GM19452 (cell line): ENCODE data around the gene TEX10.
"Not testable (repeated sequence)": the region's sequence is repeated elsewhere in the genome, so short reads cannot be mapped to it uniquely, and the experiment has no call there.

Experiments used
- ATAC-seq: cut with Tn5 transposase; IDR thresholded peaks from one replicate; pipeline ENCODE4 v1.9.1; 2021; ENCODE audit not compliant: unreplicated experiment

The TEX10 gene

DNA sequence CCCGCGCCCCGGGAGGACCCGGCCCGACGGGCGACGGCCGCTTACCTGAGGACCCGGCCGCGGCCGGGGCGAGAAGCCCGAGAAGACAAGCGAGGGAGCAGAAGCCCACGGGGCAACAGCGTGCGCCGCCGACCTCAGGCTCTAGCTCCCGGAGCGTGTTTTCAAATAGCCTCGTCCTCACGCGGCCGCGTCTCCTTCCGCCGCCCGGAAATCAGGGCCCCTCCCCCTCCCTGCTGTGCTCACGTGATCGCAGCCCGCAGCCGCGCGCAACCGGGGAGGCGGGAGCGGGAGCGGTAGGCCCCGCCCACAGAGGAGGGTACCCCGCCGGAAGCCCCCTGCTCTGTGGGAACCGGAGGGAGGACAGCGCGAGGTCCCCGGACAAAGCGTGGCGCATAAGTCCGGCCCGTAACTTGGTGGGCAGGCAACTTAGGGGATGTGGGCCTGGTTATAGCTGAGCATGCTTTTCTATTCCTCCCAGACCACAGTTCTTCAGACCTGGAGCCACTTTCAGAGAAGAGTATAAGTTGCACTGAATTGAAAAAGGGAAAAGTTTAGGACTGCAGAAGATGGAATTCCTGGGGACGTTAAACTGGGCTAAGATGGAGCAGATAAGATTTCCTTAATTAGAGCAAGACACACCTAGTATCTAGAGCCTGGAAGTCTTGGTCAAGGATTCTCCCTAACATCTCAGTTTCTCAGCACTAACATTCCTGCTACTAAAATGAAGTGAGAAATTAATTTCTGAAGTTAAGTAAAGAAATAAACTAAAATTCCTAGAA lies at the start of gene TEX10:
TSS of gene TEX10 (minus strand) at position 216 of the 779 bp plus-strand sequence. CDS start 3,579 bp downstream, outside the sequence.
- peak; percentile 77 for ATAC-seq

DNA sequence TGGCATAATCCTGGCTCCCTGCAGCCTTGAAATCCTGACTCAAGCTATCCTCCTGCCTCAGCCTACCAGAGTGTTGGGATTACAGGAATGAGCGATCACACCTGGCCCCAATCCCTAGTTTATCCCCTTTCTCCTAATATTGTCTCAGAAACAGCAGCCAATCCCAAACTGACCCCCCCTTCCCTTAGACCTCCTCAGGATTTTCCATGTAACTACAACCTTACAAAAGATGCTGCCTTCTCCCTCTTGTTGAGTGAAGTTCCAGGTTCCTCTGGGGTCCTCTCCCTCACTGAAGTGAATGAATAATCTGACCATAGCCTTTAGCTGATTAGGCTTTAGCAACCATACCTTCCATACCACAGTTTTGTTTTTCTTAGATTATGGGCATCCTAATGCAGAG lies 48.3 kb upstream of the TEX10 start:
- no peak for ATAC-seq

DNA sequence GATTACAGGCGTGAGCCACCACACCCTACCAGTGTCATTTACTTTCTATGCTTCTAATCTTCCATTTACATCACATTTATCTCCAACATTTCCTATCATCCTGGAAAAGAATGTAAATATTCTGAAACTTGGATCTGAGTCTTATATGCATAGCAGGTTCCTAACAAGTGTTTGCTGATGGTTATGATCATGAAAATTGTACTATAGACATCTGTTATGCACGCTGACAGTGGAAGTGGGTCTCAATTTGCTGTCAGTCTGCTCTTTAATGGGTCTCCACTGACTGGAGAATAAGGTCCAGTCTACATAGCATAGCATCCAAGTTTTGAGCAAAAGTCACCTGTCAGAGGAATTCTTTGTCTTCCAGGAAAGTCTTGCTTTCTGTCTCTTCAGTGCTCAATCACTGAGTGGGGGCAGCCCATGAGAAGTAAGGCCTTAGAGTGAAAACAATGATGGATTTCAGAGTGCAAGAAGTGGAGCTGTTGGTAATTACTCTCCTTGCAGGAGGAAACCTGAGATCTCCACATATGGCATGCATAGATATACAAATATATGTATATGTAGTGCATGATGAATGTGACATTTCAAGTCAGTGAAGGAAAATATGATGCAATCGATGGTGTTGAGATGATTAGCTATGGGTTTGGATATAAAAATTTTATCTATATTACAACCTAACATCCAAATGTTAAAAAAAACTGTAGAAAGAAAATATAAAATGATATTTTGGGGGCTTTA lies 45.0 kb upstream of the TEX10 start:
- ATAC-seq: no peak

DNA sequence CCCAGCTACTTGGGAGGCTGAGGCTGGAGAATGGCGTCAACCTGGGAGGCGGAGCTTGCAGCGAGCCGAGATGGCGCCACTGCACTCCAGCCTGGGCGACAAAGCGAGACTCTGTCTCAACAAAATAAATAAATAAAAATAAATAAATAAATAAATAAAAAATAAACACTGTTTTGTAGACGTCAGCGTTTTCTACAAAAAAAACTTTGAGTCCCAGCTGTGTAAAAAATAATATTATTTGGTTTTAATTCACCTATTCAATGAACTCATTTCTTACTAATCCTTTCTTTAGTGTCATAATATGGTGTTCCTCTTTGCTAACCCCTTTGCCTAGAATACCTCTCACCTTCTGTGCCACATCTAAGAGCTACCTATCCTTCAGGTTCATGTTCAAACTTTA lies 44.0 kb upstream of the TEX10 start:
- no peak for ATAC-seq

DNA sequence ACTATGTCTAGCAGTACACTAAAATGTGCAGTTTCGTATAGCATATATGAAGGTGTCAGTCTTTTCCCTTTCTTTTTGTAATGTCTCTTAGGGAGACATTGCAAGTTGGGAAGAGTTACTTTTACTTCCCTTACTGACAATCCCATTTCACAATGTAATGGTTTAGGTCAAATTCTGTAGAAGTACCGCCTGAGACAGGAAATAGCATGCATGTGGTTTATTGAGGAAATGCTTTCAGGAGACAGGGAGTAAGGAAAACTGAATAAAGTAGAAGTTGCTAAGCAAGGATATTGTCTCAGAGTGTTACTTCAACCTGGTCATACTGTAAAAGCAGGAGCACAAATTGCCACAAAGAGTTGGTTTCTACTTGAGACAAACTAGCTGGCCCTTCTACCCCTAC lies 42.1 kb upstream of the TEX10 start:
- no peak for ATAC-seq

DNA sequence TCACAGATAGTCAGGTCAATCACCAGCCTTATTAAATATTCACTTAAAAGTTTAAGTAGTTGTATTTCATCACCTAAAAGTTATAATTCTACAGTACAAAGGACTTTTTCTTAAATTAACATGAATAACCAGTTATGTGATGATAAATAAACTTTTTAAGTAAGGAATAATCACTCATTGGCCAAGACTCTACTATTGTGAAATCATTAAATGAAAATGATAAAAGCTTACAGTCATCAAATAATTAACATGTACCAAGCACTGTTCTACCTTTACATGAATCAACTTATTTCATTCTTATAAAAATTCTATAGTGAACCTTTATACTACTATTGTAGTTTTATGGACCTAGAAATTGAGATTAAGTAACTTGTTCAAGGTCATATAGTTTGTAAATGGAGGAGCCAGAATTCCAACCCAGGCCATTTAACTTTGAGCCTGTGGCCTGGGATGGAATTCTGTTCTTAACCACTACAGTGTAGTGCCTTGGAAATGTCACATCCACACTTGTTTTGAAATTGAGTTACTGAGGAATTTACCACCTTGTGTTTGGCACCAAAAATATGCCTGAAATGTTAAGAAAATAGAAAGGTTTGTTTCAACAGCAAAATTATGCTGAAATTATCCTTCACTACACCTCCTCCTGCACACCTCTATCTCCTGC lies 41.4 kb upstream of the TEX10 start:
- no peak for ATAC-seq

DNA sequence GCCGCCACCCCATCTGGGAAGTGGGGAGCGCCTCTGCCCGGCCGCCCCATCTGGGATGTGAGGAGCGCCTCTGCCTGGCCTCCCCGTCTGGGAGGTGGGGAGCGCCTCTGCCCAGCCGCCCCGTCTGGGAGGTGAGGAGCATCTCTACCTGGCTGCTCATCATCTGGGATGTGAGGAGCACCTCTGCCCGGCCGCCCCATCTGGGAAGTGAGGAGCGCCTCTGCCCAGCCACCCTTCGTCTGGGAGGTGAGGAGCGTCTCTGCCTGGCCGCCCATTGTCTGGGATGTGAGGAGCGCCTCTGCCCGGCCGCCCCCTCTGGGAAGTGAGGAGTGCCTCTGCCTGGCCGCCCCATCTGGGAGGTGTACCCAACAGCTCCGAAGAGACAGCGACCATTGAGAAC lies 40.2 kb upstream of the TEX10 start:
- ATAC-seq: not testable (repeated sequence)

DNA sequence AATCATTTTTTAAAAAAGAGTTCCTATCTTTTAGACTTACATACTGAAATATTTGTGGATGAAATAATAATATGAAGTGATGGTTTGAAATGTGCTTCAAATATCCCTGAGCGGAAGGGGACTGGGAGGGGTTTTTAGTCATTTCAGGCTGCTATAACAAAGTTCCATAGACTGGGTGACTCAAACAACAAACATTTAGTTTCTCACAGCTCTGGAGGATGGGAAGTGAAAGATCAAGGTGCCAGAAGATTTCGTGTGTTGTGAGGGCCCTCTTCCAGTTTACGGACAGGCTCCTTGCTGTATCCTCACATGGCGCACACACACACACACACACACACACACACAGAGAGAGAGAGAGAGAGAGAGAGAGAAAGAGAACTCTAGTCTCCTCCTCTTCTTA lies 27.1 kb upstream of the TEX10 start:
- no peak for ATAC-seq

DNA sequence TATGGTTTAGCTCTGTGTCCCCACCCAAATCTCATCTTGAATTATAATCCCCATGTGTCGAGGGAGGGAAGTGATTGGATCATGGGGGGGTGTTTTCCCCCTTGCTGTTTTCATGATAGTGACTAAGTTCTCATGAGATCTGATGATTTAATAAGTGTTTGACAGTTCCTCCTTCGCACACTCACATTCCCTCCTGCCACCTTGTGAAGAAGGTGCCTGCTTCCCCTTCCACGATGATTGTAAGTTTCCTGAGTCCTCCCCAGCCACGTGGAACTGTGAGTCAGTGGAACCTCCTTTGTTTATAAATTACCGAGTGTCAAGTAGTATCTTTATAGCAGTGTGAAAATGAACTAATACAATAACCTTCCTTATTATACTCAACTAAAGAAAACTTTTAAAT lies 24.3 kb upstream of the TEX10 start:
- ATAC-seq: no peak

DNA sequence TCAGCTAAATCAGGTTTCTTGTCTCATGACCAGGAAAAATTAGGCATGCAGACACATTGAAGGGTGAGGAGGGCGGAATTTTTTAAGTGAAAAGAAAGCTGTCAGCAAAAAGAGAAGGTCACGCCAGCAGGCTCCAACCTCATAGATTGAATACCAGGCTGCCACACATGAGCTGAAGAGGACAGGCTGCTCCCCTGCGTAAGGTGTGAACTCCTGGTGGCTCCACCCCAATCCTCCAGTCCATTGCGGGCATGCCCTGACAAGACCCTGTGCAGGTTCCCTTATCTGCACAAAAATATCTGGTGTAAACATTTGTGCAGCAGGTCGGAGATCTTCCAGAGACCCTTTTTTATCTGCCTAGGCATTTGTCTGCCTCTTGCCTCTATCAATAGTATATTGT lies 22.9 kb upstream of the TEX10 start:
- ATAC-seq: no peak

DNA sequence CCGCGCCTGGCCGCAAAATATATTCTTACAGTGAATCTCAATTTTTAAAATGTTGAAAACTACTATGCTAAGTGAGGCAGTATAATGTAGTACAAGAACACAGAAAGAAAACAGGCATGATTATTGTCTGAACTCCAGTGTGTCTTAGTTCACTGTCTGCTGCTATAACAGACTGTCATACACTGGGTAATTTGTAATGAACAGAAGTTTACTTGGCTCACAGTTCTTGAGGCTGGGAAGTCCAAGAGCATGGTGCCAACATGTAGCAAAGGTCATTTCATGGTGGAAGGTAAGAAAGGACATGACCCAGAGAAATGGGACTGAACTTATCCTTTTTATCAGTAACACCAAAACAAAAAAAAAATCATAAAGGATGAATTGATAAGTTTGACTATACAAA lies 19.9 kb upstream of the TEX10 start:
- no peak for ATAC-seq

DNA sequence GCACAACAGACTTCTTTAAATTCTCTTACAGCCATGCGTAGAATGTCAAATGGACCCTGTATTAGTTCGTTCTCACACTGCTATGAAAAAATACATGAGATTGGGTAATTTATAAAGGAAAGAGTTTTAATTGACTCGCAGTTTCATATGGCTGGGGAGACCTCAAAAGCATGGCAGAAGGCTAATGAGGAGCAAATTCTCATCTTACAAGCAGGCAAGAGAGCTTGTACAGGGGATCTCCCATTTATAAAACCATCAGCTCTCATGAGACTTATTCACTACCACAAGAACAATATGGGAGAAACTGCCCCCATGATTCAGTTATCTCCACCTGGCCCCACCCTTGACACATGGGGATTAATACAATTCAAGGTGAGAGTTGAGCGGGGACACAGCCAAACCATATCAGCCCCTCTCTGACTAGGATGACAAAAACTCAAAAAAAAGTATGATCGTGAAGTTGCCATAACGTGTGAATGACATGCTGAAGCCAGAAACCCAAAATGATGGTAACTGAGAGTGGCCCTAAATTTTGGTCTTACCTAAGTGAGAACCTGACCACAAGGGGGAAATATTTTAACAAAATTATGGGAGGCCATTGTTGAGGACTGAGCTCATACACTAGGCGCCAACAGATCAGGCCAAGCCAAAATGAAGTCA lies 17.5 kb upstream of the TEX10 start:
- ATAC-seq: no peak

DNA sequence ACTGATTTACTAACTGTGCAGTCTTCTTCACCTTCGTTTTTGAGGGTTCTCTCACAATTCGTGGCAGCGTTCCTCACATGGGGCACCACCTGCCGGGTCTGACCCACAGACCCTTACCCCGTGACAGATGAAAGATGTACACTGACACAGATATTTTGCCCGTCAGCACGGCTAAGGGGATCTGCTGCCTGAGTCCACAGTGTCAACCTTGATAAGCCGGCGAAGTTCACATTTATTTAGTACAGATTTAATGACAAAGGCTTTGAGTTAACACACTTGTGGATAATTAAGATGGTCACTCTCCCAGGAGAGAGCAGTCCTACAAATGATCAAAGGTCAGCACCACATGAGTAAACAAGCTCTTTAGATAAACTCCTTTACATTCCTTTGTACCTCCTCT lies 15.9 kb upstream of the TEX10 start:
- no peak for ATAC-seq

DNA sequence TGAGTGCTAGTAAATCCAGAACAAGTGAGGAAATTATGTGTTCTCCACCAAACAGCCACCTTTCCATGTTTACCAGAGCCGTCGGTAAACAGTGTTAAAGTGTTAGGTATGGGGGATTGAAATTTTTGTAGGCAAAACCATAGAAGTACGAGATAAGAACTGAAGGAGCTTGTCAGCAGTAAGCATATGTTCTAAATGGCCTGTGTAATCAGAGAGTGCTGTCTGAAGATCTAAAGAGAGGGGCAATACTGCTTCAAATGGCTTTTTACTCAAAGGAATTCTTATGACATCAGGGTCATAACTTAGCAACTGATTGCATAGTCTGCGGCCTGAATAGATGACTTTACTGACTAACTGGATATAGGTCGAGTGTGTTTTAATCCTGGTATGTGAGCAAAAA lies 13.4 kb upstream of the TEX10 start:
- no peak for ATAC-seq

DNA sequence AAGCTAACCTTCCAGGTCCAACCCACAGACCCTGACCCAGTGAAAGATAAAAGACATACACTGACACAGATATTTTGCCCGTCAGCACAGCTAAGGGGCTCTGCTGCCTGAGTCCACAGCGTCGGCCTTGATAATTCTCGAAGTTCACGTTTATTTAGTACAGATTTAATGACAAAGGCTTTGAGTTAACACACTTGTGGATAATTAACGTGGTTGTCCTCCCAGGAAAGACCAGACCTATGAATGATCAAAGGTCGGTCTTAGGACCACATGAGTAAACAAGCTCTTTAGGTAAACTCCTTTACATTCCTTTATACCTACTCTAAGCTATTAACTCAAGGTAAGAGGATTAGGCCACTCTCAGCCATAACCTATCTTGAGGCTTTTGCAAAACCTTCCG lies 11.3 kb upstream of the TEX10 start:
- no peak for ATAC-seq

DNA sequence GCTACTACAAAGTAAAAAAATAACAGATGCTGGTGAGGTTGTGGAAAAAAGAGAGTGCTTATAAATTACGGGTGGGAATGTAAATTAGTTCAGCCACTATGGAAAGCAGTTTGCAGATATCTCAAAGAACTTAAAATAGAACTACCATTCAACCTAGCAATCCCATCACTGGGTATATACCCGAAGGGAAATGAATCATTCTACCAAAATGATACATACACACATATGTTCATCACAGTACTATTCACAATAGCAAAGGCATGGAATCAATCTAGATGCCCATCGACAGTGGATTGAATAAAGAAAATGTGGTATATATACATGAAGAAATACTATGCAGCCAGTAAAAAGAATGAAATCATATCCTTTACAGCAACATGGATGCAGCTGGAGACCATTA lies 6.3 kb upstream of the TEX10 start:
- no peak for ATAC-seq

DNA sequence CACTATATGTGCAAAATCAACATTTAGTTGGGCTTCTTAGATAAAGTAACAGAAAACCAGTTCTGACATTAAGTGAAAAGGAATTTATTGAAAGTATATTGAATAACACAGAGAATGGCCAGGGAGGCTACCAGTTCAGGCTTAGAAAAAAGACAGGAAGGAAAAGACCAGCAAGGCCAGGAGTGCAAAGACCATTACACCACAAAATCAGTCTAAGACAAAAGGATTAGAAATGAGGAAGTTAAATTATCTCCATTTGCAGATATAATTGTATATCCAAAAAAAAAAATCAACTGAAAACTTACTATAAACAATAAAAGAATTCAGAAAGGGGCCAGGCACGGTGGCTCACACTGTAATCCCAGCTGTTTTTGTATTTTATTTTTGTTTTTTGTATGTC lies 4.8 kb upstream of the TEX10 start:
- ATAC-seq: no peak

DNA sequence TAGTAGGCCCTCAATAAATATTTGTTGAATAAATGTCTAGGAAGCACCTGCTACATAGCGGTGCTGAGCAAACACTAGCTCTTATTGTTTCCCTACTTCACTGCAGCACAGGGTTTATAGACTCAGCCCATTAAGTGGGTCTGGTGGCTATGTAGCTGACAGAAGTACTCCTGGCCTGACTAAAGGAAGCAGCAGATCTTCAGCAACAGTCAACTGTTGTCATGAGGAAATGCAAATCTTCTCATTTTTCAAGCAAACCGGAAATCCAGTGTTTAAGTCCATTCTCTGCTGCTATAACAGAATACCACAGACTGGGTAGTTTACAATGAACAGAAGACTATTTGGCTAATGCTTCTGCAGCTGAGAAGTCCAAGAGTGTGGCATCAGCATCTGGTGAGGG lies 2.8 kb upstream of the TEX10 start:
- no peak for ATAC-seq

DNA sequence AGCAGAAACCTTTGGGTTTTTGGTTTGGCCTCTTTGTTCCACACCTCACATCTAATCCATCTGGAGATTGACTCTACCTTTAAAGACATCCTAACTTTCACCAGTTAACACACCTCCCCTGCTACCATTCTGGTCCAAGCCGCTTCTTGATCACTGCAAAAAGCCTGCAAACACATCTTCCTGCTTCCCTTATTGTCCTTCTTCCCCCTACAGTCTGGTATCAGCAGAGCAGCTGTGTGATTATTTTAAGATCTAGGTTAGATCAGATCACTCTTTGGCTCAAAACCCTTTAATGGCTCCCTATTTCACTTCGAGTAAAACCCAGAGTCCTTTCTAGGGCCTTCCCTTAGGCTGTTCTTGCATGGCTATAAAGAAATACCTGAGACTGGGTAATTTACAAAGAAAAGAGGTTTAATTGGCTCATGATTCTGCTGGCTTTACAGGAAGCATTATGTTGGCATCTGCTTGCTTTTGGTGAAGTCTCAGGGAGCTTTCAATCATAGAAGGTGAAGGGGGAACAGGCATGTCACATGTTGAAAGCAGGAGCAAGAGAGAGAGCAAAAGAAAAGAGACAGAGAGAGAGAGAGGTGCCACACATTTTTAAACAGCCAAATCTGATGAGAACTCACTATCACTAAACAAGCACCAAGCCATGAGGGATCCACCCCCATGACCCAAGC lies 1.5 kb upstream of the TEX10 start:
- no peak for ATAC-seq

DNA sequence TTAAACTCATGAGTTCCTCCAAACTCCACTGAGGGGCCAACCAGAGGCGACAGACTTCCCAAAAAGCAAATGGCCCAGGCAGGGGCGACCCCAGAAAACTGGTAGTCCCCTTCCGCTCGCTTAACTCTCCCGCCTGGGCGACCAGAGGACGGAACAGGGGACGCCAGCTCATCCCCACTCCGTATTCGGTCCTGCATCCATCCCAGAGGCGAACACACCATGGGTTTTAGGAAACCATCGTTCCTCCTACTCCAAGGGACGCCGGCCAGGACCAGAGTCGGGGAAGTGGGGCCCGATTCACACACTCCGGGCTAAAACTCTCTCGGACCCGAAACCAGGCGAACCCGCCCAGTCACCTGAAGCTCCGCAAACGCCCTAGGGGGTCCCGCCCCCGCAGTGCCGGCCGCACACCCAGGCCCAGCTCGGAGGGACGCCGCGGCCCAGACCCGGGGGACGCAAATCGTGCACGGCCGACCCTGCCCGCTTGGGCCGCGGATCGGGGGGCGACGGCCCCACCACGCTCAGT lies 478 bp downstream of the TEX10 start:
- ATAC-seq: peak; percentile 47

DNA sequence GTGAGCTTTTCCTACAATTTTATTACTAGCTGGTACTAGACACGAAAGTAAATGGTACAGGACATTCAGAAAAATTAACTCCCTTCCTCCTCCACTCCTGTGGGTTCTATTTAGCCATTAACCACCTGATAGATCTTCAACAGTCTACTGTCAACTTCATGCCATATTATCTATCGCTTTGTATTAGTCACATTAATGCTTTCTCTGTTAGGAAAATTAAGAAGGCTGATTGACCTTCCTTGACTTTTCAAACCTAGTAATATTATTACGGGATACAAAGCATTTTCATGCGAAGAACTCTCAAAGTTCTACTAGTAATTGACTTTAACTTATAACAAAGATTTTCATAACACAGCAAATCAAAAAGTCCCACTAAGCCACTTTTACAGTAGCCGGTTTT lies 1.2 kb downstream of the TEX10 start:
- no peak for ATAC-seq
